H54 (cell line): ENCODE results near the gene SEMA5A.

Experiments
- DNase-seq: peaks from one replicate; pipeline ENCODE4 v3.0.0; 2011; ENCODE audit warnings: low spot score, mixed read lengths; ENCODE audit not compliant: insufficient read length
- FAIRE-seq: peaks from 3 replicates; lab custom pipeline; 2011; peaks lifted over from hg19 to GRCh38; lab: Jason Lieb, UNC
- POLR2A ChIP-seq: IDR thresholded peaks from 2 replicates; pipeline ENCODE4 v1.6.1; 2011; ENCODE audit warnings: low read depth, mild to moderate bottlenecking, low read length

Gene SEMA5A

GRCh38 chr5:9496801-9497200, 49.1 kb downstream of the SEMA5A start:
- no peak for FAIRE-seq
- TF ChIP-seq POLR2A: no peak
- DNase-seq: no peak

GRCh38 chr5:9495121-9495520, 50.8 kb downstream of the SEMA5A start:
- DNase-seq: no peak
- FAIRE-seq: no peak
- TF ChIP-seq POLR2A: no peak

- DNase-seq (no peak), FAIRE-seq (no peak)
- TF ChIP-seq POLR2A: no peak
Observed at GRCh38 chr5:9494301-9494700, 51.6 kb downstream of the SEMA5A start.

GRCh38 chr5:9490494-9491097, 55.3 kb downstream of the SEMA5A start:
- DNase-seq: no peak
- no peak for TF ChIP-seq POLR2A
- no peak for FAIRE-seq

GRCh38 chr5:9483779-9484178, 62.1 kb downstream of the SEMA5A start:
- DNase-seq (no peak), FAIRE-seq (no peak)
- no peak for TF ChIP-seq POLR2A

GRCh38 chr5:9483243-9483642, 62.6 kb downstream of the SEMA5A start:
- FAIRE-seq (no peak), DNase-seq (no peak)
- no peak for TF ChIP-seq POLR2A

- DNase-seq (no peak), FAIRE-seq (no peak)
- TF ChIP-seq POLR2A: no peak
Observed at GRCh38 chr5:9482381-9482780, 63.5 kb downstream of the SEMA5A start.

- no peak for DNase-seq
- FAIRE-seq: no peak
- no peak for TF ChIP-seq POLR2A
Observed at GRCh38 chr5:9480499-9480898, 65.4 kb downstream of the SEMA5A start.

- no peak for DNase-seq
Observed at GRCh38 chr5:9479990-9480389, 65.9 kb downstream of the SEMA5A start.

GRCh38 chr5:9479361-9479760, 66.5 kb downstream of the SEMA5A start:
- FAIRE-seq (no peak), DNase-seq (no peak)
- TF ChIP-seq POLR2A: no peak

More at GRCh38 chr5:9479990-9480389, 65.9 kb downstream of the SEMA5A start:
- no peak for FAIRE-seq
- TF ChIP-seq POLR2A: no peak

GRCh38 chr5:9477537-9477936, 68.3 kb downstream of the SEMA5A start:
- DNase-seq (no peak), FAIRE-seq (no peak)
- no peak for TF ChIP-seq POLR2A

- no peak for DNase-seq
- no peak for TF ChIP-seq POLR2A
- FAIRE-seq: no peak
Observed at GRCh38 chr5:9474219-9475002, 71.5 kb downstream of the SEMA5A start.

GRCh38 chr5:9473624-9474023, 72.3 kb downstream of the SEMA5A start:
- TF ChIP-seq POLR2A: no peak
- DNase-seq (no peak), FAIRE-seq (no peak)

- FAIRE-seq (no peak), DNase-seq (no peak)
- TF ChIP-seq POLR2A: no peak
Observed at GRCh38 chr5:9470410-9470809, 75.5 kb downstream of the SEMA5A start.

- FAIRE-seq (peak; percentile 91), DNase-seq (peak; percentile 59)
- no peak for TF ChIP-seq POLR2A
Observed at GRCh38 chr5:9468060-9468388, 77.9 kb downstream of the SEMA5A start.
